ENCODE results near the gene HBM.
A peak's percentile ranks its signal among the peaks of the same experiment; 100 is the strongest.

The HBM gene

GRCh38 chr16:130533-131173 is 35.1 kb upstream of the HBM start:
- H3K27me3 ChIP-seq, result no peaks in the 10 kb centered on the region
- no peak overlapping the region for H3K4me3 ChIP-seq (ENCODE audit: low read depth in 1 of 2, low read length in 1 of 2)
- no peaks in the 10 kb centered on the region for H3K9me3 ChIP-seq
- H3K4me1 ChIP-seq (ENCODE audit: control insufficient read depth in 1 of 2, insufficient read depth in 1 of 2, low read depth in 1 of 2, low read length in 1 of 2), result no peaks in the 10 kb centered on the region
- no peaks in the 10 kb centered on the region for H3K36me3 ChIP-seq
- no peak for TF ChIP-seq CTCF (IDR thresholded peaks at IDR 0.05)
- H3K27ac ChIP-seq, result no peak overlapping the region

- no peaks in the 10 kb centered on the region for H3K4me1 ChIP-seq (ENCODE audit: control insufficient read depth in 1 of 2, insufficient read depth in 1 of 2, low read depth in 1 of 2, low read length in 1 of 2)
- H3K9me3 ChIP-seq, result no peaks in the 10 kb centered on the region
- no peak overlapping the region for H3K4me3 ChIP-seq (ENCODE audit: low read depth in 1 of 2, low read length in 1 of 2)
- H3K36me3 ChIP-seq, result no peaks in the 10 kb centered on the region
- no peaks in the 10 kb centered on the region for H3K27me3 ChIP-seq
- TF ChIP-seq CTCF (IDR thresholded peaks at IDR 0.05), result no peak
- no peak overlapping the region for H3K27ac ChIP-seq
Observed at GRCh38 chr16:132120-132519, 33.7 kb upstream of the HBM start.

GRCh38 chr16:133716-134115 is 32.1 kb upstream of the HBM start:
- Histone ChIP-seq H3K27me3 (no peaks in the 10 kb centered on the region), H3K4me1 (ENCODE audit: control insufficient read depth in 1 of 2, insufficient read depth in 1 of 2, low read depth in 1 of 2, low read length in 1 of 2) (peaks cover 4 to 5% of the 10 kb centered on the region in 2 experiments), H3K27ac (no peak overlapping the region), H3K4me3 (ENCODE audit: low read depth in 1 of 2, low read length in 1 of 2) (no peak overlapping the region), H3K9me3 (no peaks in the 10 kb centered on the region), H3K36me3 (no peaks in the 10 kb centered on the region)
- TF ChIP-seq CTCF (IDR thresholded peaks at IDR 0.05), result no peak

- TF ChIP-seq CTCF (IDR thresholded peaks at IDR 0.05), result no peak
- Histone ChIP-seq H3K27me3 (peaks cover 10% of the 10 kb centered on the region), H3K36me3 (no peaks in the 10 kb centered on the region), H3K4me3 (ENCODE audit: low read depth in 1 of 2, low read length in 1 of 2) (peak overlapping the region; percentile 43 to 79), H3K27ac (no peak overlapping the region), H3K9me3 (no peaks in the 10 kb centered on the region), H3K4me1 (ENCODE audit: control insufficient read depth in 1 of 2, insufficient read depth in 1 of 2, low read depth in 1 of 2, low read length in 1 of 2) (peaks cover 4 to 5% of the 10 kb centered on the region in 2 experiments)
Observed at GRCh38 chr16:138049-138417, 27.7 kb upstream of the HBM start.

- Histone ChIP-seq H3K27ac (no peak overlapping the region), H3K27me3 (peaks cover 21% of the 10 kb centered on the region), H3K4me1 (ENCODE audit: control insufficient read depth in 1 of 2, insufficient read depth in 1 of 2, low read depth in 1 of 2, low read length in 1 of 2) (peaks cover 4 to 5% of the 10 kb centered on the region in 2 experiments), H3K9me3 (no peaks in the 10 kb centered on the region), H3K36me3 (no peaks in the 10 kb centered on the region), H3K4me3 (ENCODE audit: low read depth in 1 of 2, low read length in 1 of 2) (no peak overlapping the region)
- no peak for TF ChIP-seq CTCF (IDR thresholded peaks at IDR 0.05)
Observed at GRCh38 chr16:140175-140857, 25.5 kb upstream of the HBM start.
